Measurements from ENCODE around the gene CENPM. TPM values are rescaled to one million over a fixed set of nuclear protein-coding genes. Genes with fewer than 3 reads are reported as not detected.
A peak's percentile ranks its signal among the peaks of the same experiment; 100 is the strongest.

Gene CENPM
- total RNA-seq: 10 to 100 TPM; 73.2 to 77.5 TPM
- 19.2 TPM for polyA plus RNA-seq

DNA sequence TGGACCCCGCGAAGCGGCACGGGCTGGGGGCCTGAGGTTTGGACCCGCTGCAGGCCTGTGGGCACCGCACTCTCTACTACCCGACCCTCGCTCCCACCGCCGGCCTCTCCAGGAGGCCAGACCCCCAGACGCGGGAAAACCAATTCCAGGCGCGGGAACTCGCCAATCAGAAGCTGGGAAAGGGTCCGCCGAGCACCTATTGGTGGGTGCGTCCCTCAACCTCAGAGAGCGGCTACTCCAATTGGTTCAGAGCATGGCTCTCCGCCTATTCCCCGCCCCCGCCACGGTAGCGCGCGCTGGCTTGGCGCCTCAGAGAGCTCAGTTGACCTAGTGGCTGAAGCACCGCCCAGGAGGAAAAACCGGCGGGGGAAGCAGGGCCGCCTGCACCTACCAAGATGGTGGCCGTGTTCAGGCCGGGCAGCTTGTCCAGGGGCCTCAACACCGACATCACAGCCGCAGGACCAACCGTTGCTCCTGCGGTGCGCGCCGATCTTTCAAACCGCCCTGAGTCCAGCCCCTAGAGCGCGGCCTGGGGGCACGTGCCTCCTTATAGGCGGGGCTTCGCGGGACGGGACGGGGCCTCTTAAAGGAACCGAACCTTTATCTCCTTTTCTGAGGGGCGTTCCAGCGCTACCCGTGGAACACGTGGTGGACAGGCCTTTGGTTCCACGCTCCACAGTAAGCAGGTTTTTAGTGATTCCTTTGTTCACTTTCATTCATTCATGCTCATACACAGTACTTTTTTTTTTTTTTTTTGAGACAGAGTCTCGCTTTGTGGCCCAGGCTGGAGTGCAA is at the start of gene CENPM:
TSS of gene CENPM (minus strand) at position 524 of the 795 bp plus-strand sequence. CDS start at position 448, 76 bp downstream.
- Histone ChIP-seq H3K9me3 (ENCODE audit: low read length) (no peaks in the 10 kb centered on the region), H3K4me1 (ENCODE audit: insufficient read depth, low read length) (peaks cover 18% of the 10 kb centered on the region), H3K27ac (ENCODE audit: low read depth, low read length) (peak within 1 kb of the TSS; percentile 76), H3K4me3 (ENCODE audit: low read length) (peak within 1 kb of the TSS; percentile 89), H3K27me3 (ENCODE audit: insufficient read depth, low read length, poor library complexity, severe bottlenecking) (no peaks in the 10 kb centered on the region), H3K36me3 (ENCODE audit: insufficient read depth, low read length) (no peaks in the 10 kb centered on the region)
- Mint-ChIP-seq H3K27ac (peak within 1 kb of the TSS; percentile 32 to 92 (median 74)), H3K4me1 (peaks cover 8 to 17% (median 10%) of the 10 kb centered on the region in 3 donors), H3K27me3 (no peaks in the 10 kb centered on the region), H3K36me3 (peaks cover 0 to 2% (median 0%) of the 10 kb centered on the region in 3 donors), H3K9me3 (no peaks in the 10 kb centered on the region), H3K4me3 (peak within 1 kb of the TSS; percentile 89 to 97 (median 94))
- ChIA-PET CTCF (interaction anchor here (0.7 to 2.1 kb wide), 10 partner anchors 10 to 280 kb away, joined by 3 to 11 read pairs (median 4); partner anchors contain the start of gene SREBF2), POLR2A (interaction anchor here (0.5 to 1.6 kb wide), 7 partner anchors 20 to 280 kb away, joined by 3 to 9 read pairs (median 5); partner anchors contain the start of genes CCDC134, SMDT1, SREBF2 and TNFRSF13C)
- DNase-seq: peak; percentile 79 to 87 (median 81)

GRCh38 chr22:41995211-41995610 is 48.3 kb upstream of the CENPM start:
- POLR2A ChIA-PET: no interaction called here
- H3K27ac ChIP-seq (ENCODE audit: low read depth, low read length): no peak overlapping the region
- no peak overlapping the region for H3K4me3 ChIP-seq (ENCODE audit: low read length)
- CTCF ChIA-PET: no interaction called here
- H3K4me3 Mint-ChIP-seq: no peak overlapping the region
- H3K36me3 Mint-ChIP-seq: peaks cover 0 to 2% (median 0%) of the 10 kb centered on the region in 3 donors
- no peaks in the 10 kb centered on the region for H3K27me3 ChIP-seq (ENCODE audit: insufficient read depth, low read length, poor library complexity, severe bottlenecking)
- DNase-seq: no peak
- peaks cover 0 to 2% (median 0%) of the 10 kb centered on the region in 5 donors for H3K9me3 Mint-ChIP-seq
- H3K4me1 Mint-ChIP-seq: peaks cover 16 to 20% (median 19%) of the 10 kb centered on the region in 3 donors
- H3K27ac Mint-ChIP-seq: no peak overlapping the region
- peaks cover 0 to 5% of the 10 kb centered on the region in 2 donors for H3K27me3 Mint-ChIP-seq
- peaks cover 19% of the 10 kb centered on the region for H3K4me1 ChIP-seq (ENCODE audit: insufficient read depth, low read length)
- H3K9me3 ChIP-seq (ENCODE audit: low read length): no peaks in the 10 kb centered on the region
- H3K36me3 ChIP-seq (ENCODE audit: insufficient read depth, low read length): no peaks in the 10 kb centered on the region

GRCh38 chr22:41992496-41992895 is 45.5 kb upstream of the CENPM start:
- no peaks in the 10 kb centered on the region for H3K36me3 ChIP-seq (ENCODE audit: insufficient read depth, low read length)
- H3K9me3 ChIP-seq (ENCODE audit: low read length): no peaks in the 10 kb centered on the region
- H3K27me3 Mint-ChIP-seq: peaks cover 6 to 8% of the 10 kb centered on the region in 2 donors
- no peak overlapping the region for H3K4me3 ChIP-seq (ENCODE audit: low read length)
- H3K4me1 Mint-ChIP-seq: peaks cover under 1 to 2% (median under 1%) of the 10 kb centered on the region in 3 donors
- H3K27ac Mint-ChIP-seq: peak overlapping the region in 1 of 8 donors; percentile 6
- no peaks in the 10 kb centered on the region for H3K36me3 Mint-ChIP-seq
- no peak overlapping the region for H3K4me3 Mint-ChIP-seq
- CTCF ChIA-PET: no interaction called here
- DNase-seq: no peak
- H3K9me3 Mint-ChIP-seq: no peaks in the 10 kb centered on the region
- H3K4me1 ChIP-seq (ENCODE audit: insufficient read depth, low read length): no peaks in the 10 kb centered on the region
- no peaks in the 10 kb centered on the region for H3K27me3 ChIP-seq (ENCODE audit: insufficient read depth, low read length, poor library complexity, severe bottlenecking)
- POLR2A ChIA-PET: no interaction called here
- no peak overlapping the region for H3K27ac ChIP-seq (ENCODE audit: low read depth, low read length)

DNA sequence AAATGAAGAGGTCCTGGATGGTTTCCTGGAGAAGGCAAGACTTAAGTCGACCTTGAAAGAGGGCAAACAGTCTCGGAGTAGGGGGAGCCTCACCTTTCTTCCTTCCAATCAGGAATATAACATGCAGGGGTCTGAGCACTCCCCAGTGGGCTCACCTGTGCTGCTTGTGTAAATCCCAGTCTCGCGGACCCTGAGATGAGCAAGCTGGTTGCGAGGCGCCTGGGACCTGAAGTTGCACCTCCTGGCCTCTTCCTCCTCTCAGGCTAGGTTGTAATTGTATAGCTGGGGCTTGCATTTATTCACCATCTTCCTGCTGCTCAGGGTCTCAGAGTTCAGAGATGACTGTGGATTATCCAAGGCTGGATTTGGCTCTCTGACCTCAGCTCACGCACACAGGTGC is 44.2 kb upstream of the CENPM start:
- Mint-ChIP-seq H3K4me1 (no peaks in the 10 kb centered on the region), H3K9me3 (no peaks in the 10 kb centered on the region), H3K27me3 (peaks cover 8% of the 10 kb centered on the region in 2 donors), H3K27ac (no peak overlapping the region), H3K4me3 (no peak overlapping the region), H3K36me3 (no peaks in the 10 kb centered on the region)
- H3K9me3 ChIP-seq (ENCODE audit: low read length): no peaks in the 10 kb centered on the region
- no peaks in the 10 kb centered on the region for H3K36me3 ChIP-seq (ENCODE audit: insufficient read depth, low read length)
- no peak overlapping the region for H3K27ac ChIP-seq (ENCODE audit: low read depth, low read length)
- H3K27me3 ChIP-seq (ENCODE audit: insufficient read depth, low read length, poor library complexity, severe bottlenecking): no peaks in the 10 kb centered on the region
- H3K4me1 ChIP-seq (ENCODE audit: insufficient read depth, low read length): no peaks in the 10 kb centered on the region
- H3K4me3 ChIP-seq (ENCODE audit: low read length): no peak overlapping the region
- DNase-seq: no peak
- ChIA-PET CTCF (no interaction called here), POLR2A (no interaction called here)

DNA sequence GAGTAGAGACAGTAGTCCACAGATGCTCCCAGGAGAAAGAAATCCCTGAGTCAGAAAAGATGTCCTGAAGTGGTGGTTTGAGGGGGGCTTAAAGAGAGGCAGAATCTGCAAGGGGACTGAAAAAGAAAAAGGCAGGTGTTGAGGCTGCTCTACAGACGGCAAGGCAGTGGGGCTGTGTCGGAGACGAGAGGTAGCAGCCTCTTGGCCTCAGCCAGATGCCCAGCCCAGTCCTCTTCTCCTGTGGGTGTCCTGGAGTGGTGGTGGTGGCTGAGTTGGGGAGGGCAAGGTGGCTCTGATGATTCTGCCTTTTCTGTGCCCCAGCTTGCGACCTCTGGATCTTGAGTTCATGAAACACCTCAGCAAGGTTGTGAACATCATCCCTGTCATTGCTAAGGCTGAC is 42.3 kb upstream of the CENPM start:
- no peaks in the 10 kb centered on the region for H3K36me3 ChIP-seq (ENCODE audit: insufficient read depth, low read length)
- H3K9me3 Mint-ChIP-seq: no peaks in the 10 kb centered on the region
- no peak overlapping the region for H3K4me3 ChIP-seq (ENCODE audit: low read length)
- no peaks in the 10 kb centered on the region for H3K9me3 ChIP-seq (ENCODE audit: low read length)
- POLR2A ChIA-PET: no interaction called here
- H3K27ac Mint-ChIP-seq: no peak overlapping the region
- CTCF ChIA-PET: no interaction called here
- H3K27me3 Mint-ChIP-seq: peaks cover 8 to 10% of the 10 kb centered on the region in 2 donors
- no peaks in the 10 kb centered on the region for H3K27me3 ChIP-seq (ENCODE audit: insufficient read depth, low read length, poor library complexity, severe bottlenecking)
- H3K27ac ChIP-seq (ENCODE audit: low read depth, low read length): no peak overlapping the region
- H3K4me3 Mint-ChIP-seq: no peak overlapping the region
- H3K4me1 Mint-ChIP-seq: no peaks in the 10 kb centered on the region
- no peaks in the 10 kb centered on the region for H3K36me3 Mint-ChIP-seq
- DNase-seq: no peak
- H3K4me1 ChIP-seq (ENCODE audit: insufficient read depth, low read length): no peaks in the 10 kb centered on the region

DNA sequence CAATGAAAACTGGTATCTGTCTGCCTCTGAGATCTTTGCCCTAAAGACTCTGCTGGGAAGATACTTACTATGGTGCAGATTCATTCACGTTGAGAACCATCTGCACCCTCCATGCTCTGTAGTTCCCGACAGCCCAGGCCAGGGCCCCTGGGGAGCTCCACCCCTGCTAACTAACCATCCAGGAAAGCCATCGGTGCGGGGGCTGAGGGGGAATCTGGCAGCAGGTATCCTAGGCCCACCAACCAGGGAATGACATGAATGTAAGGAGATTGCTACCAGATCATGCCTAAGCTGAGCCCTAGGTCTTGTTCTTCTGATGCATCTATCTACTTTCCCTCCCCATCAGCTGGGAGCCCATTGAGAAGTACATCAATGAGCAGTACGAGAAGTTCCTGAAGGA is 40.3 kb upstream of the CENPM start:
- no peak overlapping the region for H3K27ac ChIP-seq (ENCODE audit: low read depth, low read length)
- H3K36me3 ChIP-seq (ENCODE audit: insufficient read depth, low read length): no peaks in the 10 kb centered on the region
- Mint-ChIP-seq H3K27ac (no peak overlapping the region), H3K9me3 (no peaks in the 10 kb centered on the region), H3K4me3 (no peak overlapping the region), H3K27me3 (peaks cover 8 to 10% of the 10 kb centered on the region in 2 donors), H3K4me1 (no peaks in the 10 kb centered on the region), H3K36me3 (no peaks in the 10 kb centered on the region)
- ChIA-PET POLR2A (no interaction called here), CTCF (no interaction called here)
- H3K27me3 ChIP-seq (ENCODE audit: insufficient read depth, low read length, poor library complexity, severe bottlenecking): no peaks in the 10 kb centered on the region
- no peaks in the 10 kb centered on the region for H3K4me1 ChIP-seq (ENCODE audit: insufficient read depth, low read length)
- no peaks in the 10 kb centered on the region for H3K9me3 ChIP-seq (ENCODE audit: low read length)
- DNase-seq: no peak
- H3K4me3 ChIP-seq (ENCODE audit: low read length): no peak overlapping the region

DNA sequence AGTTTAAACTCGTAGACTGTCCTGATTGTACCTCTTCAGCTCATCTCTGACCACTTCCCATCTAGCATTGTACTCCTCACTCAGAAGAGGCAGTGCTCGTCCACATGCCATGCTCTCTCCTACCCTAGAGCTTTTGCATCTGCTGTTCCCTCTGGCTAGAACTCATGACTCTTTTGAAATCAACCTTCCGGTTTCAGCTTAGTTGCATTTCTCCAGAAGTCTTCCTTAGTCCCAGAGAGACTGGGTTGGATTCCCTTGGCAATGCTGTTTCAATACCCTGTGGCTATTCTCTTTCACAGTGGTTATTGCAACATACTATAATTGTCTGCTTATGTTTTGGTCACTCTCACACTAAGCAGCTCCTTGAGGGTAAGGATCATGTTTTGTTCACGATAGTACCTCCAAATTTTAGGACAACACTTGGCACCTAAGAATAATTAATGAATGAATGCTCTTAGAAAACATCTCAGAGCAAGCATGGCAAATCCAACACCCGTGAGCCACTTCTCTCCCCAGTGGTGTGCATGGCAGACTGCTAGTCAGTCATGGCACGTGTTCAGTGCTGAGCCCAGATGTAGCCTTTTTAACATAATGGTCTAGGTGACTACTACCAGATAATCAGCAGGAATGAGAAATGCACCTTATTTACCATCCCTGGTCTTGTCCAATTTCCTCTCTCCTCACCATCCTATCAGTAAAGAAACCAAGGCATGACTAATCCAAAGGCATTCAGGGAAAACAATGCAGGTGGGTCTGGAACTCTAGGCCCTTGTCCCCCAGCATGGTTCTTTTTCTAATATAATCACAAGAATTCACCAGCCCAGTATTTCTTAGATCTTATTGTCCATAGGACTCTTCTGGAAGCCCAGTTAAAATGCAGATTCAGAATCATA is 36.8 kb upstream of the CENPM start:
- ChIA-PET CTCF (no interaction called here), POLR2A (no interaction called here)
- H3K36me3 Mint-ChIP-seq: no peaks in the 10 kb centered on the region
- H3K27me3 Mint-ChIP-seq: peaks cover 4 to 25% of the 10 kb centered on the region in 2 donors
- Histone ChIP-seq H3K4me1 (ENCODE audit: insufficient read depth, low read length) (no peaks in the 10 kb centered on the region), H3K27ac (ENCODE audit: low read depth, low read length) (no peak overlapping the region), H3K4me3 (ENCODE audit: low read length) (no peak overlapping the region), H3K36me3 (ENCODE audit: insufficient read depth, low read length) (no peaks in the 10 kb centered on the region), H3K27me3 (ENCODE audit: insufficient read depth, low read length, poor library complexity, severe bottlenecking) (no peaks in the 10 kb centered on the region), H3K9me3 (ENCODE audit: low read length) (no peaks in the 10 kb centered on the region)
- H3K9me3 Mint-ChIP-seq: no peaks in the 10 kb centered on the region
- H3K27ac Mint-ChIP-seq: peak overlapping the region in 1 of 8 donors; percentile 56
- no peaks in the 10 kb centered on the region for H3K4me1 Mint-ChIP-seq
- no peak for DNase-seq
- H3K4me3 Mint-ChIP-seq: no peak overlapping the region

- POLR2A ChIA-PET: no interaction called here
- Histone ChIP-seq H3K4me3 (ENCODE audit: low read length) (no peak overlapping the region), H3K27ac (ENCODE audit: low read depth, low read length) (no peak overlapping the region), H3K9me3 (ENCODE audit: low read length) (no peaks in the 10 kb centered on the region), H3K36me3 (ENCODE audit: insufficient read depth, low read length) (no peaks in the 10 kb centered on the region), H3K4me1 (ENCODE audit: insufficient read depth, low read length) (no peaks in the 10 kb centered on the region), H3K27me3 (ENCODE audit: insufficient read depth, low read length, poor library complexity, severe bottlenecking) (peaks cover under 1% of the 10 kb centered on the region)
- no peak for DNase-seq
- Mint-ChIP-seq H3K9me3 (no peaks in the 10 kb centered on the region), H3K27ac (no peak overlapping the region), H3K27me3 (peaks cover 12 to 30% of the 10 kb centered on the region in 2 donors), H3K36me3 (no peaks in the 10 kb centered on the region), H3K4me3 (no peak overlapping the region), H3K4me1 (no peaks in the 10 kb centered on the region)
- CTCF ChIA-PET: no interaction called here
These were observed 35.9 kb upstream of the CENPM start for GRCh38 chr22:41982865-41983264.

Data from CD8-positive, alpha-beta memory T cell (primary cell).